GM12865 (cell line): ENCODE data around the gene DOK3.
A peak's percentile ranks its signal among the peaks of the same experiment; 100 is the strongest.

Experiments
- DNase-seq: peaks from one replicate; pipeline ENCODE4 v3.0.0; 2010; ENCODE audit warnings: low read depth
- H3K4me3 ChIP-seq: 2 replicates; pipeline ENCODE4 v1.5.1; 2011; ENCODE audit warnings: mild to moderate bottlenecking, low read depth, low read length, control low read depth
- TF ChIP-seq, protein P1 (sequence below): IDR thresholded peaks from 2 replicates; pipeline ENCODE4 v1.5.1; 2011; ENCODE audit warnings: low read length, control low read depth, low read depth, inconsistent platforms; ENCODE audit not compliant: insufficient read depth; ENCODE audit errors: missing control alignments

Gene DOK3

GRCh38 chr5:177508837-177509236 lies 789 bp downstream of the DOK3 start:
- TF ChIP-seq, protein P1, sequence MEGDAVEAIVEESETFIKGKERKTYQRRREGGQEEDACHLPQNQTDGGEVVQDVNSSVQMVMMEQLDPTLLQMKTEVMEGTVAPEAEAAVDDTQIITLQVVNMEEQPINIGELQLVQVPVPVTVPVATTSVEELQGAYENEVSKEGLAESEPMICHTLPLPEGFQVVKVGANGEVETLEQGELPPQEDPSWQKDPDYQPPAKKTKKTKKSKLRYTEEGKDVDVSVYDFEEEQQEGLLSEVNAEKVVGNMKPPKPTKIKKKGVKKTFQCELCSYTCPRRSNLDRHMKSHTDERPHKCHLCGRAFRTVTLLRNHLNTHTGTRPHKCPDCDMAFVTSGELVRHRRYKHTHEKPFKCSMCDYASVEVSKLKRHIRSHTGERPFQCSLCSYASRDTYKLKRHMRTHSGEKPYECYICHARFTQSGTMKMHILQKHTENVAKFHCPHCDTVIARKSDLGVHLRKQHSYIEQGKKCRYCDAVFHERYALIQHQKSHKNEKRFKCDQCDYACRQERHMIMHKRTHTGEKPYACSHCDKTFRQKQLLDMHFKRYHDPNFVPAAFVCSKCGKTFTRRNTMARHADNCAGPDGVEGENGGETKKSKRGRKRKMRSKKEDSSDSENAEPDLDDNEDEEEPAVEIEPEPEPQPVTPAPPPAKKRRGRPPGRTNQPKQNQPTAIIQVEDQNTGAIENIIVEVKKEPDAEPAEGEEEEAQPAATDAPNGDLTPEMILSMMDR = no peak
- DNase-seq = peak; percentile 69
- H3K4me3 ChIP-seq = peak overlapping the region; percentile 62

DNA sequence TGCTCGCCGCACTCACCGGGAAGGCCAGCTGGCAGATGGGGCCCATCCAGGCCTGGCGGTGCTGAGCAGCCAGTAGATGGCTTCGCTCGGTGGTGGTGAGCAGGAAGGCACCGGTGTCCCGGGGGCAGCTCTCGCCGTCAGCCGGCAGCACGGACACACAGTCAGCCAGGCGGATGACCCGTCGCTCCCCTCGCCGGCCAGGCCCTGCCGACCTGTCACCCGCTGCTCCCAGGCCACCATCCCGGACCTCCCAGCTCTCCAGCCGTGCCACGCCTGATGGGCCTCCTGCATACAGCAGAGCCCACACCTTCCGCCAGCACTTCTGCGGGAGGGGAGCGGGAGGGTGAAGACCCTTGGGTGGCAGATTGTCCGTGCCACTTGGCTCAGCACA lies 1.4 kb downstream of the DOK3 start:
- DNase-seq = peak; percentile 31
- H3K4me3 ChIP-seq = peak overlapping the region; percentile 62
- TF ChIP-seq, protein P1 = no peak

DNA sequence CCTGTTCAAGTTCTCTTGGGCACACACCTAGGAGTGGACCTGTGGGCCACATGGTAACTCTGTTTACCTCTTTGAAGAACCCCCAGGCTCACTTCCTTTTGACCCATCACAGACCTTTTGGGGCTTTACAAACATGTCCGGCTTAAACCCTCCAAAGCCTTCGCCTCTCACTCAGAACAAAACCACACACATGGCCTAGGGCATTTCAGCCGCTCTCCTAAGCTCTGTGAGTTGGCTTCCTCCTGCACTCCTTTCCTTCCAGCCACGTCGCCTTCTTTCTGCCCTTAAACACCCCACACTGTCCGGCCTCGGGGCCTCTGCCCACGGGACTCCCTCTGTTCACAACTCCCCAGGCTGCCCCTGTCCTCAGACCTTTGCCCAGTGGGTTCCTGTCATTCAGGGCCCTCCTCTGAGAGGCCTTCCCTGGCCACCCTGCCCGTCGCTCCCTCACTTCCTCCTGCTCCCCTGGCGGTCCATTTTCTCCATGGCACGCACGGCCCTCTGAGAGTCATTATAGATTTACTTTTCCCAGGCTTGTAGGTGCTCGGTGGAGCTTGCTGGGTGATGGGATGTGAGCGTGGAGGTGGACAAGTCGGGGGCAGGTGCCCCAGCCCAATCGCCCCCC lies 1.9 kb downstream of the DOK3 start:
- TF ChIP-seq, protein P1 = peak; percentile 5
- H3K4me3 ChIP-seq = peak overlapping the region; percentile 62
- DNase-seq = peak; percentile 35

GRCh38 chr5:177507165-177507564 lies 2.5 kb downstream of the DOK3 start:
- H3K4me3 ChIP-seq = no peak overlapping the region
- TF ChIP-seq, protein P1 = peak; percentile 24
- DNase-seq = peak; percentile 46

DNA sequence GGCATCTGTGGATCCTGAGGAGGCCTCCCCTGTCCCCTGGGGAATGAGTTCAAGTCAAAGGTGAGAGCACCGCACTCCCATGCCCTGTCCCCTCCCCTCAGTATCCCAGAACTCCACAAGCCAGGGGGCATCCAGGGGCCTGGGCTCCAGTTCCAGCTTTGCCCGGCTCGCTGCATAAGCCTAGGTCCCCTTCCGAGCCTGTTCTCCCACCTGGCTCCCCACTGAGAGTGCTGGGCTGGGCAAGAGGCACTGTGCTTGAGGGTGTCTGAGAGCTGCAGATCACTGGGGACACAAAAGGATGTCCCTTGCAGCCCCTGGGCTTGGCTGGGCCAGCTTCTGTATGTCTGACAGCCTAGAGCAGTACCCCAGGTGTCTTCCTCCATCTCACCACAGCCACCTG lies 4.6 kb downstream of the DOK3 start:
- no peak overlapping the region for H3K4me3 ChIP-seq
- DNase-seq = no peak
- TF ChIP-seq, protein P1 = no peak

- H3K4me3 ChIP-seq = no peak overlapping the region
- TF ChIP-seq, protein P1 = no peak
- no peak for DNase-seq
Measured at GRCh38 chr5:177504086-177505056, 5.3 kb downstream of the DOK3 start.
